NCI-H187 treated with DMSO at 0.1 percent for 48 hours (cell line): ENCODE measurements around the gene TTC1.
"Not testable (repeated sequence)": the region's sequence is repeated elsewhere in the genome, so short reads cannot be mapped to it uniquely, and the experiment has no call there.

Experiments used
- DNase-seq: peaks from one replicate; lab custom pipeline; 2025; lab: John Stamatoyannopoulos, UW

The TTC1 gene

DNA sequence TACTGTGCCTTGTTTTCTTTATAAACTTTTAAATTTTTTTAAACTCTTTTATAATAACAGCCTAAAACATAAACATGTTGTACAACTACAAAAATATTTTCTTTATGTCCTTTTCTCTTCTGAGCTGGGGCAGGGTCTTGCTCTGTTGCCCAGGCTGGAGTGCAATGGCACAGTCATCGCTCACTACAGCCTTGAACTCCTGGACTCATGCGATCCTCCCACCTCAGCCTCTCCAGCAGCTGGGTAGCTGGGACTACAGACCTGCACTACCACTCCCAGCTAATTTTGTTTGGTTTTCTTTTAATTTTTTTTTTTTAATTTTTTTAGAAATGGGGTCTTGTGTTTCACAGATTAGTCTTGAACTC is 31.5 kb downstream of the TTC1 start:
- no peak for DNase-seq

GRCh38 chr5:160042671-160043070 is 33.7 kb downstream of the TTC1 start:
- DNase-seq = no peak

DNA sequence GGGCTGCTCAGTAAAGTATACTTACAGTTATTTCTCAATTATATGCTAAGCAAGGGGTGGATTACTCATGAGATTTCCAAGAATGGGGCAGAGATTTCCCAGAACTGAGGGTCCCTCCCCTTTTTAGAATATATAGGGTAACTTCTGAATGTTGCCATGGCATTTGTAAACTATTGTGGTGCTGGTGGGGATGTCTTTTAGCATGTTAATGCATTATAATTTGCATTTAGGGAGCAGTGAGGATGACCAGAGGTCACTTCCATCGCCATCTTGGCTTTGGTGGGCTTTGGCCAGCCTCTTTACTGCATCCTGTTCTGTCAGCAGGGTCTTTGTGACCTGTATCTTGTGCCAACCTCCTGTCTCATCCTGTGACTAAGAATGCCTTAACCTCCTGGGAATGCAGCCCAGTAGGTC is 35.5 kb downstream of the TTC1 start:
- DNase-seq = no peak

DNA sequence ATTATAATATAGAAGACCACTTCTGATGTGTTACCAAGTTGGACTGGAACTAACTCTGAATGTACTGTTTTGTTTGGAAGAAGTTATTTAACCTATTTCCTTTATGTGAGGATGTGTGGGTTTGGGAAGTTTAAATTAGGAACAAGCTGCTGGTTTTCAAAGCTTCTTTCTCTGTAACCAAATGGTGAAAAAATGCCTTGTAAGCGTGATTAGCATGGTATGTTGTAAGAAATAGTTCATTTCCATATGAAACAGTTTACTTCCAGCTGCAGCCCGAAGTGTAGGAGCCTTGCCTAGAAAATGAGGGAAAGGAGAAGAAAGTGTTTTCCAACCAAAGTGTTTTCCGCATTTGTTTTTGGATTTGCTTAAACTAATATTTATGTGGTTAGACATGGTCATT is 36.0 kb downstream of the TTC1 start:
- DNase-seq = no peak

DNA sequence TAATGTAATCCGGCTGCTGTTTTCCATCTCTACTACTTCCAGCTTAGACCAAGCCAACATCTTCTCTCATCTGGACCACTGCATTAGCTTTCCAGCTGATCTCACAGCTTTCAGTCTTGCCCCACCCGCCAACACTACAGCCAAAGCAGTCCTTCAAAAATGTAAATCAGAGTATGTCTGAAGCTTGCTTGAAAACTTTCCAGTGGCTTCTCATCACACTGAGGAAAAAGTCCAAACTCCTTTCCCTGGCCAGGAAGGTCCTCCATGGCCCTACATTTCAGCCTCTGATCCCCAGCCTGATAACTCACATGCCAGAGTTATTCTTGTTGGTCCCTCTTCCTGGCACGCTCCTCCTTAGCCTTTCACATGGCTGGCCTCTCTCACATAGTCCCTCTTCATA is 38.5 kb downstream of the TTC1 start:
- no peak for DNase-seq

- DNase-seq = no peak
Observed at GRCh38 chr5:160048131-160048530, 39.2 kb downstream of the TTC1 start.

- DNase-seq = no peak
Observed at GRCh38 chr5:160049099-160049498, 40.2 kb downstream of the TTC1 start.

DNA sequence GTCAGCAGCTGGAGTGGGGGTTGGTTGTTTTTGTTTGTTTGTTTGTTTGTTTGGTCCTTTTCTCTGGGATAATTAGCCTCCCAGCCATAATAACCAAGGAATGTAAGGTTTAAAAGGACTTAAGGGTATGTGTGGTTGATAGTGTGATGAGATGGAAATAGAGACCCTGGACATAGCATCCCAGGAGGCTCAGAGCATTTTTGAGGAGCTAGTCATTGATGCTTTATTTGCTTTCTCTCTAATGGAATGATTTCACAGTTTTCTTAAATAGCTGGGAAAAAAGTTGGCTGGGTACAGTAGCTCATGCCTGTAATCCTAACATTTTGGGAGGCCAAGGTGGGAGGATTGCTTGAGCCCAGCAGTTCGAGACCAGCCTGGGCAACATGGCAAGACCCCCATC is 45.1 kb downstream of the TTC1 start:
- no peak for DNase-seq

DNA sequence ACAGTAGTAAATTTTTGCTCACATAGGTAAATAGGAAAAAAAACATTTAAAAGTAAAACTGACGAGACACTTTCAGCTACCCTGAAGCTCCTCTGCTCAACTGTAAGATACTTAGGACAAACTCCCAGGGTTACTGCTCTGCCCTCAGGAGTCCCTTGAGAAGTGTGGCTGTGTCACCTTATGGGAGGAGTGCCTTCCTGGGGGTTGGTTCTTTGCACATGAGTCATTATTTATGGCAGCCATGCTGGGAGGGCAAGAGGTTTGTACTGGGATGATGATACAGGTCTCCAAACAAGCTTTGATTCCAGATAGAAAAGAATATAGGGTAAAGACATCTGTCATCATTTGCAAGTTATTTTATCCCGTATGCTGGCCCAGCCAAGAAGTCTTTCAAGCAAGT is 45.9 kb downstream of the TTC1 start:
- no peak for DNase-seq

GRCh38 chr5:160057256-160057655 is 48.3 kb downstream of the TTC1 start:
- no peak for DNase-seq

- no peak for DNase-seq
Observed at GRCh38 chr5:160060001-160060400, 51.1 kb downstream of the TTC1 start.

DNA sequence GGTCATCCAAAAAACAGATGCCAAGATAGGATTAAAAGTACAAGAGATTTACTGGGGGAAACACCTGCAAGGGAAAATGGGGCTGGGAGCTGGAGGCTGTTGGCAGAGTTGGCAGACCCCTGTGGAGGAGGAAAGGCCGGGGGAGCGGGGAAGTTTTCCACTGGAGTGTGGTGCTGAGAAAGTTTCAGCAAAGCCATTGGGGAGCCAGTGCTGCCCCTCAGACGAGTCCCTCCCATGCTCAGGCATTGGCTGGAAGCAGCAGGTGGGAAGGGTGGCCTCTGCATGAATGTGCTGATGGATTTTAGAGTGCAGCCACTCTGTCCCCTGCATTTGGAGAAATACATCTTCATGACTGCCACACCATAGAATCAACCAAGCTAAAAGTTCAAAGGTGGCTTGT is 52.8 kb downstream of the TTC1 start:
- DNase-seq = no peak

DNA sequence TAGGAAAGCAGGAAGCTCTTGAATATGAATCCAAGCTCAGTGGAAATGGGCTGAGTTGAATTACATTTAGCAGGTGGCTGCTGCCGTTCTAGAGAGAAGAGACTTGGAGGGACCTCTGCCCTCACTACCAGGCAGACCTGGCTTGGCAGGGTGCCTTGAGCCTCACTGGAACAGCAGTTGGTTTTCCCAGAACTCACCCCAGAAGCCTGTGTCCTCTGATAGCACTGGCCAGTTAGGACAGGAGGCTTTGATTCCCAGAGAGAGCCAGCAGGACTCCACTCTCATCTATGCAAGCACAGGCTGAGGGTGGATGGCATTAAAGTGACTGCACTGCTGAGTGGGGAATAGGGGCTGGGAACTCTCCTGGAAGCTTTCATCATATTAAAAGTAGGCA is 55.5 kb downstream of the TTC1 start:
- DNase-seq = no peak

- DNase-seq = no peak
Observed at GRCh38 chr5:160064995-160065614, 56.2 kb downstream of the TTC1 start.

- not testable (repeated sequence) for DNase-seq
Observed at GRCh38 chr5:160069120-160069519, 60.2 kb downstream of the TTC1 start.

- no peak for DNase-seq
Observed at GRCh38 chr5:160071516-160071915, 62.6 kb downstream of the TTC1 start.

DNA sequence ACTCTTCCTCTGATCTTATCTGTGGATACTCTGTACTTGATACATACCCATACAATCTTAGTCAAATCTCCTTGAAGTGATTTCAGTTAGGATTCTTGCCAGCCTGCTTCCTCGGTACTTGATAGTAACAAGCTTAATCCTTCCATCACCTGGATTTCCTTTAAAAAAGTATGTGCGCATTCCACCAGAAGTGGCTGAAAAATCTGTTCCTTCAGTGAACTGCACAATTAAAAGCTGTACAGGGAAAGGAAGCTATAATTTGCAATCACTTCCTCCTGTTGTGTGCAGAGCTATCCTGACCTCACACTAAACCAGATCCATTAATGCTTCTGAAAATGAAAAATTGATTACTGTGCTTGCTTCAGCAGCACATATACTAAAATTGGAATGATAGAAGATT is 63.0 kb downstream of the TTC1 start:
- no peak for DNase-seq

DNA sequence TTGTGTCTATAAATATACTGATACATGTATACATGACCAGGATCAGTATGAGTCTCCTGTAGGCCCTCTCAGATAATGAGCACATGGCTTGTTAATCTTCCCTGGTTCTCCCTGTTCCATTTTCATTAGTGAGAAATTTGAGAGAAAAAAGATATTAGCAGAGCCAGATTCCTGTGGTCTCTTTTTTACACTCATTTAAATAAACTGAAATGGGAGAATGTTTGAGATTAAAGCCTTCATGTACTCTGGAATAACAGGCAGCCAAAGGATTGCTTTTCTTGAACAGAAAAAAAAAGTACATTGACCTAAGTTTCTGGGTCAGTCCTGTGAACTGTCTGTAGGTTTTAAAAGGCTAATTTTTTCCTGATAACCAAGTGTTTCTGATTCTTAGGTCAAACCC is 66.1 kb downstream of the TTC1 start:
- DNase-seq = no peak

DNA sequence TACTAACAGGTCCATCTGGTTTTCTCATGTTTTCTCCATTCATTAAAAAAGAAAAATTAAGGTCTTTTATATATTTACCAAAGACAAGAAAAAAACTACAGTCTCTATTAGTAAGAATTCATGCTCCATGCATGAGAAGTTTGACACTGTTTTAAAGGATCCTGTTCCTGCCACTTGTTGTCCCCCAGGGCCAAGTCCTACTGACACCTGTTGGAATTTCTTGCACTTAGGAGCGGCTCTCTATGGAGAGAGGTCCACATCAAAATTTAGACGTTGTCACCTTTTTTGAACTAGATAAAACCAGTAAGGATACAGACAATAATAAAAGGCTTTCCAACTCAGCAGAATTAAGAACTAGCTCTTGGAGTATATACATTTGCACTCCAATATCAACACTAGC is 68.1 kb downstream of the TTC1 start:
- DNase-seq = no peak

DNA sequence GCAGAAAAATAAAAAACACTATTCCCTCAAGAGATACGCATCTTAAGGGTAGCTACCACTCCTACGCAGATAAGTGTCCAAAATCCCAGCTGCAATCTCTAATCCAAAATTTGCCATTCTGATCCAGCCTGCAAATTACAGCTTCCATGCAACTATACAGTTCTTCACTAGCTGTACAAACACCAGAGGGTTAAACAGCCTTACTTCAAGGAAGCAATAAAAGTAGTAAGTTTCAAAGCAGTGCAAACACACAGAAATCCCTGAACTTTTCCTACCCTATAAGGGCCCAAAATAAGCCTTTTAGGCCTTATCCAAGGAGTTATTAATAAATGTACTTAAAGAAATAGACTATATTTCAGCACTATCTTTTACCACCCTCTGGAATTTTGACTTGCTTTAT is 70.8 kb downstream of the TTC1 start:
- no peak for DNase-seq

DNA sequence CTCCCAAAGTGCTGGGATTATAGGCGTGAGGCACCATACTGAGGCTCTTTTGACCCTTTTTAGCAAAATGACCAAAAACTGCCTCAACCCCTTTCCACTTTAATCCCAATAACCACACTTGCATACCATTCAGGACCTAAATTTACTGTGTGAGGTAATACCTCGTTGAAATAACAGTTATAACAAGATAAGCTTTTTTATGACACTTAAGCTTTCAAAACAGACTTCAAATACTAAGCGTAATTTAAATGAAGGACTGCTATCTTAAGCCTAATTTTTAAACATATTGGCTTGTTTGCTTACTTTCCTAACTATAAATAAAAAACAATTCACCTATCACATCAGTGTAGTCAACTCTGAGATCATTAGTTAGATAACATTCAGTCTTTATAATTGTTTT is 72.6 kb downstream of the TTC1 start:
- no peak for DNase-seq

DNA sequence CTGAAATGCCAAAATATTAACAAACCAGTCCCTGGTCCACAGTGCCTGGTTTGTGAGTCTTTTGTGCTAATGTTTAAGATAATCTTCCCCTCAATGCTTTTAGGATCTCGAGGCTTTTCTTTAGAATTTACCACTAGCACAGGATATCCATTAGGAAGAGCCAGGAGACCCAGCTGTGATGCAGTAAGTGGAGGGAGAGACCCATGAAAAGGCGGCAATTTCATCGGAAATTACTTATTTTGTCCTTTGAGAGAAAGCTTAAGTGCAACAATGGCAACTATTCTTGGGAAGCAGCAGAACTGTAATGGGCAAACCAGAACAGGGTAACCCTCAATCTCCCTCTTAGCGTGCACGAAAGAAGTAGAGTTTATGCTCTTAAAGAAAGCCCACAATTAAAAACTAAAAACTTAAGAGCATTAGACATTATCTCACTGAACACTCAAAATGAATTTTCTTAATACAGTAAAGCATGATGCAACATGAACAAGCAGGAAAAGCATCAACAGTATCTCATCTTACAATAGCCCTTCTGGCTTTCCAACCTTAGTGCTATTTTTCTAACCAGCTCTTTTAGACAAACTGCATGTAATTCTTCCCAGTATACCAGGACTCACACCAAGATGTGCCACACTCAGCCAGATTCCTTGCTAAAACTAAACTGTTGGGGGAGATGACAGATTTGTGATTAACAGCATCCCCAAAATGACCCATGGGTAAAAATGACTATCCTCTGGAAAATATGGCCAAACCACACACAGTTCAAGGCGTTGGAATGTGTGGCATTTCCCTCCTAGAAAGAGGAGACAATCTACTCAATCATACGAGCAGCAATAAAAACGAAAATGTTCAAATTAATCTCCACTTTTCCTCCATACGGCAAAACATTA is 73.9 kb downstream of the TTC1 start:
- DNase-seq = no peak

- DNase-seq = no peak
Observed at GRCh38 chr5:160083501-160083900, 74.6 kb downstream of the TTC1 start.

- DNase-seq = no peak
Observed at GRCh38 chr5:160084144-160084543, 75.2 kb downstream of the TTC1 start.
